Activated T-cell treated with anti-CD3 and anti-CD28 coated beads for 24 hours (primary cell): ENCODE data around the gene OGDH.
A peak's percentile ranks its signal among the peaks of the same experiment; 100 is the strongest.

ENCODE experiments used
- DNase-seq: peaks from one replicate; pipeline ENCODE4 v3.0.0-alpha.2; 2020; ENCODE audit warnings: low read depth

The OGDH gene

GRCh38 chr7:44618753-44619152 lies 12.3 kb downstream of the OGDH start:
- no peak for DNase-seq

GRCh38 chr7:44621034-44621749 lies 14.8 kb downstream of the OGDH start:
- DNase-seq: no peak

- DNase-seq: no peak
Measured at GRCh38 chr7:44621750-44622103, 15.3 kb downstream of the OGDH start.

- DNase-seq: no peak
Measured at GRCh38 chr7:44622342-44623151, 16.1 kb downstream of the OGDH start.

- no peak for DNase-seq
Measured at GRCh38 chr7:44624318-44624717, 17.9 kb downstream of the OGDH start.

- DNase-seq: no peak
Measured at GRCh38 chr7:44625526-44626471, 19.4 kb downstream of the OGDH start.

GRCh38 chr7:44626620-44627019 lies 20.2 kb downstream of the OGDH start:
- DNase-seq: no peak

GRCh38 chr7:44629829-44630522 lies 23.5 kb downstream of the OGDH start:
- no peak for DNase-seq

GRCh38 chr7:44630792-44631457 lies 24.5 kb downstream of the OGDH start:
- DNase-seq: no peak

- no peak for DNase-seq
Measured at GRCh38 chr7:44631458-44632115, 25.2 kb downstream of the OGDH start.

GRCh38 chr7:44632196-44632595 lies 25.8 kb downstream of the OGDH start:
- no peak for DNase-seq

- DNase-seq: no peak
Measured at GRCh38 chr7:44633254-44634186, 27.1 kb downstream of the OGDH start.

GRCh38 chr7:44634187-44634838 lies 27.9 kb downstream of the OGDH start:
- no peak for DNase-seq

GRCh38 chr7:44634839-44635591 lies 28.6 kb downstream of the OGDH start:
- no peak for DNase-seq

GRCh38 chr7:44636041-44636584 lies 29.7 kb downstream of the OGDH start:
- no peak for DNase-seq

- no peak for DNase-seq
Measured at GRCh38 chr7:44636926-44637325, 30.5 kb downstream of the OGDH start.

- peak; percentile 75 for DNase-seq
Measured at GRCh38 chr7:44637788-44638594, 31.6 kb downstream of the OGDH start.
